IMR-90 (cell line): ENCODE results near the gene KCTD16. TPM values are rescaled to one million over a fixed set of nuclear protein-coding genes. Genes with fewer than 3 reads are reported as not detected.

ENCODE experiments used
- ATAC-seq: fragments of 200-7000 bp; cut with Tn5 transposase; 2 replicates; pipeline ENCODE4 v1.9.1; 2020; ENCODE audit warnings: low read depth, mild to moderate bottlenecking, moderate library complexity
- BruUV-seq: library from RNA; stranded (reverse); fragments of 400-500 nt; replicated peaks from 2 replicates; lab custom pipeline; 2021; lab: Mats Ljungman, UMichigan
- CTCF ChIA-PET: fragments of 300-600 bp; formaldehyde crosslinking; extraction: SDS; loops from one replicate; lab custom pipeline; 2021; ENCODE audit warnings: antibody characterized with exemption; lab: Yijun Ruan, JAX
- POLR2A ChIA-PET: fragments of 300-600 bp; sonication (Branson Sonifier 250); formaldehyde crosslinking; loops from one replicate; lab custom pipeline; 2022; ENCODE audit warnings: antibody characterized with exemption; ENCODE audit not compliant: unreplicated experiment; lab: Charles Lee
- DNase-seq: peaks from one replicate; pipeline ENCODE4 v3.0.0; 2013
- H2AFZ ChIP-seq: replicated peaks from 2 replicates; pipeline ENCODE3; 2013; ENCODE audit warnings: low read length, mild to moderate bottlenecking; ENCODE audit not compliant: poor library complexity
- H2AK5ac ChIP-seq: 2 replicates; pipeline ENCODE4 v1.6.1; 2013; ENCODE audit warnings: low read depth, low read length, inconsistent platforms
- H2AK9ac ChIP-seq: replicated peaks from 2 replicates; pipeline ENCODE3; 2013; ENCODE audit warnings: mild to moderate bottlenecking, low read depth, low read length, moderate library complexity; ENCODE audit not compliant: poor library complexity
- H2BK120ac ChIP-seq: 2 replicates; pipeline ENCODE4 v1.6.1; 2013; ENCODE audit warnings: low read depth, low read length, inconsistent platforms
- H2BK15ac ChIP-seq: 3 replicates; pipeline ENCODE4 v1.6.1; 2013; ENCODE audit warnings: low read depth, low read length, inconsistent platforms
- H2BK20ac ChIP-seq: 2 replicates; pipeline ENCODE4 v1.6.1; 2013; ENCODE audit warnings: low read depth, mild to moderate bottlenecking, inconsistent platforms, low read length, moderate library complexity
- H2BK5ac ChIP-seq: 2 replicates; pipeline ENCODE4 v1.6.1; 2013; ENCODE audit warnings: mild to moderate bottlenecking, low read depth, low read length, inconsistent platforms; ENCODE audit not compliant: poor library complexity, severe bottlenecking
- H3K14ac ChIP-seq: replicated peaks from 2 replicates; pipeline ENCODE4 v1.6.1; 2013; ENCODE audit warnings: low read depth, low read length, inconsistent platforms
- H3K18ac ChIP-seq: 2 replicates; pipeline ENCODE4 v1.6.1; 2013; ENCODE audit warnings: low read depth, low read length, control low read depth
- H3K23ac ChIP-seq: 2 replicates; pipeline ENCODE4 v1.6.1; 2013; ENCODE audit warnings: low read depth, low read length, inconsistent platforms
- H3K27ac ChIP-seq: 2 replicates; pipeline ENCODE4 v1.5.1; 2013; ENCODE audit warnings: mild to moderate bottlenecking, control low read depth, low read length; ENCODE audit not compliant: insufficient read depth
- H3K27me3 ChIP-seq: 2 replicates; pipeline ENCODE4 v1.6.1; 2013; ENCODE audit warnings: low read length; ENCODE audit not compliant: control insufficient read depth, insufficient read depth
- H3K36me3 ChIP-seq: 2 replicates; pipeline ENCODE4 v1.6.1; 2013; ENCODE audit warnings: low read length, mixed read lengths; ENCODE audit not compliant: control insufficient read depth, insufficient read depth
- H3K4ac ChIP-seq: 2 replicates; pipeline ENCODE4 v1.6.1; 2013; ENCODE audit warnings: low read depth, low read length, inconsistent platforms
- H3K4me1 ChIP-seq: 2 replicates; pipeline ENCODE4 v1.6.1; 2013; ENCODE audit warnings: low read length, mixed read lengths; ENCODE audit not compliant: control insufficient read depth, insufficient read depth
- H3K4me2 ChIP-seq: 2 replicates; pipeline ENCODE4 v1.6.1; 2013; ENCODE audit warnings: low read depth, mild to moderate bottlenecking, control low read depth, low read length, moderate library complexity
- H3K4me3 ChIP-seq: 2 replicates; pipeline ENCODE4 v1.5.1; 2013; ENCODE audit warnings: low read depth, mild to moderate bottlenecking, control low read depth, low read length, moderate library complexity; ENCODE audit not compliant: insufficient read depth
- H3K56ac ChIP-seq: 2 replicates; pipeline ENCODE4 v1.6.1; 2013; ENCODE audit warnings: low read length, inconsistent platforms; ENCODE audit not compliant: insufficient read depth; ENCODE audit errors: extremely low read depth
- H3K79me1 ChIP-seq, 2 experiments: 2 replicates each; pipeline ENCODE4 v1.6.1; 2013; ENCODE audit warnings: low read length in 2 of 2, inconsistent platforms in 1 of 2, low read depth in 1 of 2
- H3K9ac ChIP-seq: 2 replicates; pipeline ENCODE4 v1.6.1; 2013; ENCODE audit warnings: low read depth, low read length, control low read depth
- H3K9me1 ChIP-seq: 2 replicates; pipeline ENCODE4 v1.6.1; 2013; ENCODE audit warnings: low read length, inconsistent platforms; ENCODE audit not compliant: insufficient read depth
- H3K9me3 ChIP-seq: 2 replicates; pipeline ENCODE4 v1.6.1; 2013; ENCODE audit warnings: low read length; ENCODE audit not compliant: control insufficient read depth, insufficient read depth
- H4K20me1 ChIP-seq: 2 replicates; pipeline ENCODE4 v1.6.1; 2013; ENCODE audit warnings: low read length, inconsistent platforms; ENCODE audit not compliant: insufficient read depth
- H4K5ac ChIP-seq: 2 replicates; pipeline ENCODE4 v1.6.1; 2013; ENCODE audit warnings: mild to moderate bottlenecking, low read depth, low read length, control low read depth
- H4K8ac ChIP-seq, 2 experiments: 2 replicates each; pipeline ENCODE4 v1.6.1; 2013; ENCODE audit warnings: low read depth in 2 of 2, low read length in 2 of 2, control low read depth in 1 of 2, inconsistent platforms in 1 of 2
- H4K91ac ChIP-seq: 2 replicates; pipeline ENCODE4 v1.6.1; 2013; ENCODE audit warnings: low read depth, low read length, inconsistent platforms; ENCODE audit not compliant: insufficient read depth
- BHLHE40 ChIP-seq: fragments of 150-350 bp; IDR thresholded peaks from 2 replicates; pipeline ENCODE4 v1.6.1; 2016; ENCODE audit warnings: mild to moderate bottlenecking, low read depth, low read length
- CEBPB ChIP-seq: IDR thresholded peaks from 2 replicates; pipeline ENCODE4 v1.6.1; 2012; ENCODE audit warnings: low read depth, low read length, improper control_type of control experiment
- CHD1 ChIP-seq: IDR thresholded peaks from 2 replicates; pipeline ENCODE4 v1.6.1; 2012; ENCODE audit warnings: low read depth, low read length, improper control_type of control experiment
- CTCF ChIP-seq: conservative IDR thresholded peaks from 2 replicates; pipeline ENCODE4 v1.5.1; 2012; ENCODE audit warnings: mild to moderate bottlenecking, low read depth, low read length, improper control_type of control experiment
- FOS ChIP-seq: fragments of 150-350 bp; IDR thresholded peaks from 2 replicates; pipeline ENCODE4 v1.6.1; 2016; ENCODE audit warnings: low read depth, low read length
- MAFK ChIP-seq: IDR thresholded peaks from 2 replicates; pipeline ENCODE4 v1.6.1; 2012; ENCODE audit warnings: low read depth, low read length, improper control_type of control experiment
- MAZ ChIP-seq: IDR thresholded peaks from 2 replicates; pipeline ENCODE4 v1.6.1; 2012; ENCODE audit warnings: low read depth, mild to moderate bottlenecking, low read length, improper control_type of control experiment, moderate library complexity, borderline replicate concordance
- MXI1 ChIP-seq: IDR thresholded peaks from 2 replicates; pipeline ENCODE4 v1.6.1; 2012; ENCODE audit warnings: low read depth, mild to moderate bottlenecking, low read length, moderate library complexity, borderline replicate concordance
- NFE2L2 ChIP-seq: fragments of 150-350 bp; IDR thresholded peaks from 2 replicates; pipeline ENCODE4 v1.6.1; 2016; ENCODE audit warnings: low read depth, mild to moderate bottlenecking, low read length
- POLR2A ChIP-seq: IDR thresholded peaks from 2 replicates; pipeline ENCODE4 v1.6.1; 2012; ENCODE audit warnings: mild to moderate bottlenecking, low read depth, low read length
- RAD21 ChIP-seq: IDR thresholded peaks from 2 replicates; pipeline ENCODE4 v1.6.1; 2012; ENCODE audit warnings: low read length, improper control_type of control experiment
- RCOR1 ChIP-seq: IDR thresholded peaks from 2 replicates; pipeline ENCODE4 v1.6.1; 2012; ENCODE audit warnings: mild to moderate bottlenecking, low read length, improper control_type of control experiment; ENCODE audit not compliant: insufficient replicate concordance
- RFX5 ChIP-seq: IDR thresholded peaks from 2 replicates; pipeline ENCODE4 v1.8.0; 2012; ENCODE audit warnings: low read depth, mild to moderate bottlenecking, low read length, moderate library complexity
- SMC3 ChIP-seq: fragments of 150-350 bp; IDR thresholded peaks from 2 replicates; pipeline ENCODE4 v1.6.1; 2016; ENCODE audit warnings: low read depth, mild to moderate bottlenecking, antibody characterized with exemption, low read length, moderate library complexity
- USF2 ChIP-seq: fragments of 150-350 bp; IDR thresholded peaks from 2 replicates; pipeline ENCODE4 v1.6.1; 2017; ENCODE audit warnings: mild to moderate bottlenecking, antibody characterized with exemption, low read length, low read depth
- WGBS, 2 experiments: methylation state at CpG; one replicate each; pipeline versions ENCODE4 v1.1.5 to v1.1.7; 2013; ENCODE audit warnings: missing lambda C conversion rate in 2 of 2; ENCODE audit not compliant: insufficient read length in 1 of 2; ENCODE audit errors: extremely low coverage in 2 of 2; 5-methylcytosine and 5-hydroxymethylcytosine counted together
- dilution Hi-C: fragments of 300-500 bp; cut with HindIII; formaldehyde crosslinking; loops from one replicate; pipeline ENCODE4 v1.14.3; 2018; ENCODE audit warnings: low sequenced_read_pairs; ENCODE audit not compliant: unreplicated experiment
- in situ Hi-C: fragments of 300-500 bp; cut with MboI; formaldehyde crosslinking; loops from 3 replicates; pipeline ENCODE4 v1.14.3; 2019; ENCODE audit warnings: low sequenced_read_pairs, inconsistent platforms, mixed read lengths
- intact Hi-C: fragments of 100-400 bp; cut with micrococcal nuclease; formaldehyde crosslinking; loops from 2 replicates; pipeline ENCODE4 v1.10.0; 2022
- polyA plus RNA-seq, 3 experiments: library from polyadenylated mRNA; depleted of rRNA; stranded (reverse); fragments of >200 nt; gene quantifications; 2 replicates each; pipeline ENCODE4 v1.2.3, GENCODE V29; 2012; ENCODE audit warnings: low replicate concordance in 1 of 3
- total RNA-seq: library from RNA; depleted of rRNA; stranded (reverse); fragments of >200 nt; gene quantifications from 2 replicates; pipeline ENCODE4 v1.2.3, GENCODE V29; 2012
- TF ChIP-seq, protein P1 (sequence below): fragments of 150-350 bp; IDR thresholded peaks from 2 replicates; pipeline ENCODE4 v1.6.1; 2016; ENCODE audit warnings: low read depth, mild to moderate bottlenecking, low read length, moderate library complexity, borderline replicate concordance

The KCTD16 gene
- total and polyA plus RNA-seq, 2 of the 4 experiments (the other 2 are of a cell fraction) = 0.43 to 1.1 TPM

DNA sequence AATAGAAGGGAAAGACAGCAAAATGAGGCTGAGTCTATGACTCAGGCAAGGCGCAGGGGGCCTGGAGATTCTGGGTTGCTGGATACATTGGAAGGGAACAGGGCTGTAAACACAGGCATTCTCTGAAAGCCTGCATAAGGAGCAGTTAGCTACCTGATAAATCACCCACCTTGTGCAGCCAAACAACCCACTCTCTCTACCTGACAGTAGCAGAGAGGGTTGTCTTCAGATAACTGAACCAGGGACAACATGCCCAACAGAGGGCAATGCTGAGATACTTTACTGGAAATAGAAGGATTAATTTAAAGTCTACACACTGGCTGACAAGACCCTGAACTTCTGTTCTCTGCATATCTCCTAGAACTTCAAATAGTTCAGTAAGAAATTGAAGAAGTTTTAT lies 161.6 kb downstream of the KCTD16 start:
- no peak overlapping the region for H2AK9ac ChIP-seq
- no peak overlapping the region for H3K9ac ChIP-seq
- no peaks in the 10 kb centered on the region for H3K9me1 ChIP-seq
- no TSS peak for BruUV-seq
- peak; percentile 44; the same call in 1 of the 2 replicates for ATAC-seq
- no peak overlapping the region for H3K4ac ChIP-seq
- H3K27ac ChIP-seq = no peak overlapping the region
- no peak overlapping the region for H3K4me2 ChIP-seq
- intact Hi-C loops = no loop called here
- no peak overlapping the region for H4K5ac ChIP-seq
- no peaks in the 10 kb centered on the region for H4K20me1 ChIP-seq
- H3K79me1 ChIP-seq = no peaks in the 10 kb centered on the region
- TF ChIP-seq CEBPB (no peak), MAZ (no peak), CHD1 (no peak), BHLHE40 (no peak), MAFK (no peak), NFE2L2 (no peak), RCOR1 (no peak), RFX5 (no peak), FOS (no peak), CTCF (peak; percentile 19; the same call in 1 of the 2 replicates), RAD21 (0 out of 2 replicates have a peak, but pooled peaks have one; percentile 22), SMC3 (no peak), POLR2A (no peak), MXI1 (no peak), USF2 (no peak)
- TF ChIP-seq, protein P1, sequence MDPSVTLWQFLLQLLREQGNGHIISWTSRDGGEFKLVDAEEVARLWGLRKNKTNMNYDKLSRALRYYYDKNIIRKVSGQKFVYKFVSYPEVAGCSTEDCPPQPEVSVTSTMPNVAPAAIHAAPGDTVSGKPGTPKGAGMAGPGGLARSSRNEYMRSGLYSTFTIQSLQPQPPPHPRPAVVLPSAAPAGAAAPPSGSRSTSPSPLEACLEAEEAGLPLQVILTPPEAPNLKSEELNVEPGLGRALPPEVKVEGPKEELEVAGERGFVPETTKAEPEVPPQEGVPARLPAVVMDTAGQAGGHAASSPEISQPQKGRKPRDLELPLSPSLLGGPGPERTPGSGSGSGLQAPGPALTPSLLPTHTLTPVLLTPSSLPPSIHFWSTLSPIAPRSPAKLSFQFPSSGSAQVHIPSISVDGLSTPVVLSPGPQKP = no peak
- no peaks in the 10 kb centered on the region for H3K9me3 ChIP-seq
- peak; percentile 6 for DNase-seq
- no peak overlapping the region for H2BK15ac ChIP-seq
- no peak overlapping the region for H4K91ac ChIP-seq
- H3K36me3 ChIP-seq = no peaks in the 10 kb centered on the region
- no peak overlapping the region for H4K8ac ChIP-seq
- no peak overlapping the region for H2BK20ac ChIP-seq
- no peak overlapping the region for H3K14ac ChIP-seq
- CTCF ChIA-PET = no interaction called here
- no peak overlapping the region for H2BK120ac ChIP-seq
- in situ Hi-C loops = no loop called here
- no peaks in the 10 kb centered on the region for H3K27me3 ChIP-seq
- H3K56ac ChIP-seq = no peak overlapping the region
- no peak overlapping the region for H3K4me3 ChIP-seq
- WGBS, 2 experiments = no CpG with 5 or more reads among the region's 1 CpG
- no peak overlapping the region for H2AFZ ChIP-seq
- no peaks in the 10 kb centered on the region for H3K4me1 ChIP-seq
- no peak overlapping the region for H2AK5ac ChIP-seq
- no peak overlapping the region for H2BK5ac ChIP-seq
- POLR2A ChIA-PET = no interaction called here
- no peak overlapping the region for H3K23ac ChIP-seq
- H3K18ac ChIP-seq = no peak overlapping the region
- dilution Hi-C loops = no loop called here
